H1 (cell line): Measurements from ENCODE around the gene TYK2. TPM values are rescaled to one million over a fixed set of nuclear protein-coding genes. Genes with fewer than 3 reads are reported as not detected.
"Not testable (repeated sequence)": the region's sequence is repeated elsewhere in the genome, so short reads cannot be mapped to it uniquely, and the experiment has no call there.

Source experiments
- CTCF ChIA-PET: fragments of 300-600 bp; sonication (Branson Sonifier 250); formaldehyde crosslinking; loops from one replicate; lab custom pipeline; 2021; ENCODE audit not compliant: partially characterized antibody; lab: Charles Lee
- POLR2A ChIA-PET: fragments of 300-600 bp; sonication (Branson Sonifier 250); formaldehyde crosslinking; loops from one replicate; lab custom pipeline; 2021; ENCODE audit warnings: inconsistent platforms; ENCODE audit not compliant: partially characterized antibody; lab: Charles Lee
- DNase-seq, 2 experiments: peaks; one replicate each; pipeline versions ENCODE4 v3.0.0 to v3.0.0-alpha.2; 2010 to 2022; ENCODE audit warnings: low spot score in 2 of 2, low read depth in 1 of 2, mixed read lengths in 1 of 2
- FAIRE-seq: peaks from 2 replicates; lab custom pipeline; 2011; peaks lifted over from hg19 to GRCh38; lab: Jason Lieb, UNC
- H2AFZ ChIP-seq: 2 replicates; pipeline ENCODE4 v1.8.1; 2012; ENCODE audit warnings: low read length, inconsistent platforms
- H2AK5ac ChIP-seq: 2 replicates; pipeline ENCODE4 v1.6.1; 2013; ENCODE audit warnings: low read depth, low read length
- H2BK120ac ChIP-seq: replicated peaks from 2 replicates; pipeline ENCODE3; 2013; ENCODE audit warnings: low read depth, low read length, inconsistent platforms
- H2BK12ac ChIP-seq: 2 replicates; pipeline ENCODE4 v1.6.1; 2013; ENCODE audit warnings: low read depth, low read length
- H2BK15ac ChIP-seq: 2 replicates; pipeline ENCODE4 v1.6.1; 2013; ENCODE audit warnings: low read length
- H2BK20ac ChIP-seq: 2 replicates; pipeline ENCODE4 v1.6.1; 2013; ENCODE audit warnings: low read length
- H2BK5ac ChIP-seq: 2 replicates; pipeline ENCODE4 v1.6.1; 2013; ENCODE audit warnings: low read depth, low read length
- H3K14ac ChIP-seq: 2 replicates; pipeline ENCODE4 v1.6.1; 2013; ENCODE audit warnings: inconsistent platforms; ENCODE audit not compliant: insufficient read length
- H3K18ac ChIP-seq: 2 replicates; pipeline ENCODE4 v1.6.1; 2013; ENCODE audit warnings: low read length; ENCODE audit errors: extremely low read depth
- H3K23ac ChIP-seq: 2 replicates; pipeline ENCODE4 v1.6.1; 2013; ENCODE audit warnings: inconsistent platforms; ENCODE audit not compliant: insufficient read length
- H3K23me2 ChIP-seq: 2 replicates; pipeline ENCODE4 v1.6.1; 2013; ENCODE audit warnings: low read depth, low read length
- H3K27ac ChIP-seq: 2 replicates; pipeline ENCODE4 v1.6.1; 2011; ENCODE audit warnings: low read depth, low read length, inconsistent platforms
- H3K27me3 ChIP-seq, 4 experiments: replicated peaks in 1 of 4; 1 replicate in 1 of 4; 2 replicates in 3 of 4; pipeline versions ENCODE4 v1.6.1 to v1.8.1; 2011 to 2013; ENCODE audit warnings: low read length in 3 of 4, mild to moderate bottlenecking in 3 of 4, inconsistent platforms in 2 of 4, mixed read lengths in 2 of 4, moderate library complexity in 1 of 4; ENCODE audit not compliant: control insufficient read depth in 3 of 4, insufficient read depth in 3 of 4; ENCODE audit errors: extremely low read depth in 1 of 4
- H3K36me3 ChIP-seq, 4 experiments: 2 replicates each; pipeline versions ENCODE4 v1.6.1 to v1.8.1; 2011 to 2013; ENCODE audit warnings: mild to moderate bottlenecking in 4 of 4, low read length in 3 of 4, moderate library complexity in 2 of 4, control low read depth in 1 of 4, inconsistent platforms in 1 of 4; ENCODE audit not compliant: insufficient read depth in 4 of 4, control insufficient read depth in 2 of 4
- H3K4ac ChIP-seq: replicated peaks from 2 replicates; pipeline ENCODE3; 2013; ENCODE audit warnings: low read length, low read depth, mixed read lengths, inconsistent platforms; ENCODE audit not compliant: insufficient read length
- H3K4me1 ChIP-seq, 4 experiments: replicated peaks in 1 of 4; 1 replicate in 1 of 4; 2 replicates in 3 of 4; pipeline versions ENCODE4 v1.6.1 to v1.8.1; 2011 to 2013; ENCODE audit warnings: low read length in 3 of 4, inconsistent platforms in 2 of 4, mixed read lengths in 1 of 4; ENCODE audit not compliant: insufficient read depth in 4 of 4, control insufficient read depth in 3 of 4
- H3K4me2 ChIP-seq, 2 experiments: 2 replicates each; pipeline versions ENCODE4 v1.6.1 to v1.8.1; 2011 to 2013; ENCODE audit warnings: low read depth in 2 of 2, low read length in 2 of 2, control low read depth in 1 of 2, inconsistent platforms in 1 of 2, mild to moderate bottlenecking in 1 of 2; ENCODE audit not compliant: insufficient read depth in 1 of 2
- H3K4me3 ChIP-seq, 4 experiments: fragments of 200-600, 300-600 bp in 1 of 4; sonication (generic), shearing (Covaris generic), sonication (Bioruptor Twin) in 1 of 4; 2 replicates each; pipeline versions ENCODE4 v1.5.1 to v1.8.1; 2011 to 2016; ENCODE audit warnings: low read length in 4 of 4, low read depth in 3 of 4, control low read depth in 2 of 4, inconsistent platforms in 2 of 4, mild to moderate bottlenecking in 2 of 4, mixed read lengths in 1 of 4, moderate library complexity in 1 of 4; ENCODE audit not compliant: insufficient read depth in 2 of 4; ENCODE audit errors: extremely low read depth in 1 of 4
- H3K56ac ChIP-seq: replicated peaks from 2 replicates; pipeline ENCODE3; 2013; ENCODE audit warnings: low read depth, mild to moderate bottlenecking, mixed read lengths, low read length, inconsistent platforms; ENCODE audit not compliant: insufficient read length
- H3K79me1 ChIP-seq: 2 replicates; pipeline ENCODE4 v1.6.1; 2013; ENCODE audit warnings: low read depth, low read length, control low read depth
- H3K79me2 ChIP-seq, 2 experiments: 2 replicates each; pipeline versions ENCODE4 v1.6.1 to v1.8.1; 2012 to 2013; ENCODE audit warnings: low read length in 2 of 2, mild to moderate bottlenecking in 2 of 2, inconsistent platforms in 1 of 2; ENCODE audit not compliant: insufficient read depth in 2 of 2, control insufficient read depth in 1 of 2
- H3K9ac ChIP-seq, 4 experiments: replicated peaks in 1 of 4; 1 replicate in 1 of 4; 2 replicates in 3 of 4; pipeline versions ENCODE4 v1.6.1 to v1.8.1; 2011 to 2013; ENCODE audit warnings: low read depth in 3 of 4, low read length in 3 of 4, control low read depth in 2 of 4, mild to moderate bottlenecking in 2 of 4, moderate library complexity in 2 of 4, inconsistent platforms in 1 of 4; ENCODE audit errors: extremely low read depth in 1 of 4
- H3K9me3 ChIP-seq, 2 experiments: 2 replicates each; pipeline versions ENCODE4 v1.6.1 to v1.8.1; 2012 to 2013; ENCODE audit warnings: mild to moderate bottlenecking in 2 of 2, moderate library complexity in 2 of 2, control low read depth in 1 of 2, inconsistent platforms in 1 of 2, low read depth in 1 of 2, low read length in 1 of 2, mixed read lengths in 1 of 2; ENCODE audit not compliant: insufficient read depth in 2 of 2
- H4K20me1 ChIP-seq, 2 experiments: replicated peaks in 1 of 2; 2 replicates each; pipeline versions ENCODE3 to v1.8.1; 2011 to 2013; ENCODE audit warnings: inconsistent platforms in 2 of 2, low read length in 2 of 2, mild to moderate bottlenecking in 1 of 2; ENCODE audit not compliant: insufficient read depth in 2 of 2, control insufficient read depth in 1 of 2
- H4K5ac ChIP-seq: 2 replicates; pipeline ENCODE4 v1.6.1; 2013; ENCODE audit warnings: low read length, low read depth, mixed read lengths, inconsistent platforms; ENCODE audit not compliant: insufficient read length
- H4K8ac ChIP-seq: 2 replicates; pipeline ENCODE4 v1.8.0; 2013; ENCODE audit warnings: mild to moderate bottlenecking, moderate library complexity, low read length, inconsistent platforms; ENCODE audit not compliant: insufficient read depth; ENCODE audit errors: extremely low read depth
- H4K91ac ChIP-seq: replicated peaks from 2 replicates; pipeline ENCODE3; 2013; ENCODE audit warnings: low read length, mixed read lengths, inconsistent platforms; ENCODE audit not compliant: insufficient read length
- WGBS, 2 experiments: shearing (Covaris generic) in 1 of 2; methylation state at CpG; one replicate each; pipeline versions ENCODE4 v1.1.6 to v1.1.7; 2013 to 2015; ENCODE audit warnings: low lambda C conversion rate in 2 of 2, mixed read lengths in 2 of 2, inconsistent platforms in 1 of 2, low coverage in 1 of 2, missing lambda C conversion rate in 1 of 2; ENCODE audit not compliant: insufficient replicate concordance in 2 of 2, insufficient coverage in 1 of 2, insufficient read length in 1 of 2; ENCODE audit errors: extremely low coverage in 1 of 2, missing lambda C conversion rate in 1 of 2; 5-methylcytosine and 5-hydroxymethylcytosine counted together
- polyA plus RNA-seq, 7 experiments: library from polyadenylated mRNA; depleted of rRNA in 3 of 7; stranded (reverse) in 5 of 7; unstranded in 2 of 7; fragments of >200 nt in 5 of 7; fragments of 200-250 nt in 2 of 7; gene quantifications; 1 replicate in 5 of 7; 2 replicates in 1 of 7; 4 replicates in 1 of 7; pipeline versions ENCODE4 v1.2.1 to v1.2.3, GENCODE V29; 2011 to 2013; ENCODE audit warnings: missing spikeins in 2 of 7, mixed read lengths in 2 of 7
- total RNA-seq: library from RNA; stranded (reverse); fragmentation: NEBNext Ultra II Directional; extraction: Animal tissue kit (Norgen Biotek cat#: 25700); gene quantifications from 2 replicates; pipeline ENCODE4 v1.2.1, GENCODE V29; 2021

TYK2 gene
- total and polyA plus RNA-seq, 2 of the 8 experiments (the other 6 are each of a cell fraction or from before 2014, with no cell fraction given): 32.1 to 40.8 TPM

DNA sequence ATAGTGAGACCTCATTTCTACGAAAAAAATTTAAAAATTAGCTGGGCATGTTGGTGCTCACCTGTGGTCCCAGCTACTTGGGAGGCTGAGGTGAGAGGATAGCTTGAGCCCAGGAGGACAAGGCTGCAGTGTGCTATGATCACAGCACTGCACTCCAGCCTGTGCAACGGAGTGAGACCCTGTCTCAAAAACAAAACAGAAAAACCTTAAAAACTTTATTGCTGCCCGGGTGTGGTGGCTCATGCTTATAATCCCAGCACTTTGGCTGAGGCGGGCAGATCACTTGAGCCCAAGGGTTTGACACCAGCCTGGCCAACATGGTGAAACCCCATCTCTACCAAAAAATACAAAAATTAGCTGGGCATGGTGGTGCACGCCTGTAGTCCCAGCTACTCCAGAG is 30.9 kb upstream of the TYK2 start:
- H3K4me2 ChIP-seq, H2BK120ac ChIP-seq, FAIRE-seq, H4K91ac ChIP-seq, H4K8ac ChIP-seq, H3K56ac ChIP-seq, POLR2A ChIA-PET, H4K5ac ChIP-seq, H3K9me3 ChIP-seq, H3K18ac ChIP-seq, H2AK5ac ChIP-seq, H3K4me3 ChIP-seq, H3K36me3 ChIP-seq, H3K23me2 ChIP-seq, H2AFZ ChIP-seq, H2BK15ac ChIP-seq, H3K27ac ChIP-seq, H4K20me1 ChIP-seq, DNase-seq, H2BK20ac ChIP-seq, H3K4ac ChIP-seq, H3K9ac ChIP-seq, H3K4me1 ChIP-seq, H3K23ac ChIP-seq, H3K79me2 ChIP-seq, H2BK5ac ChIP-seq, H3K79me1 ChIP-seq, H3K14ac ChIP-seq, H2BK12ac ChIP-seq: not testable (repeated sequence)
- CTCF ChIA-PET: interaction anchor here (0.7 to 9.4 kb wide), 7 partner anchors 7 to 453 kb away, joined by 3 to 172 read pairs (median 4); partner anchors contain the start of genes CDC37, ICAM1 and PDE4A
- H3K27me3 ChIP-seq: peaks cover 1 to 17% (median 8%) of the 10 kb centered on the region in 4 experiments
- whole genome bisulfite sequencing, 2 experiments: 78% methylated on average over 5 of the region's 5 CpGs; no CpG with 5 or more reads in 1 of the 2 experiments
